ENCODE measurements around the gene GRAP2. TPM values are rescaled to one million over a fixed set of nuclear protein-coding genes. Genes with fewer than 3 reads are reported as not detected.

Gene GRAP2
- total and polyA plus RNA-seq, 2 of the 8 experiments (the other 6 are each of a cell fraction or from before 2014, with no cell fraction given): 0.08 TPM; not detected in 1

DNA sequence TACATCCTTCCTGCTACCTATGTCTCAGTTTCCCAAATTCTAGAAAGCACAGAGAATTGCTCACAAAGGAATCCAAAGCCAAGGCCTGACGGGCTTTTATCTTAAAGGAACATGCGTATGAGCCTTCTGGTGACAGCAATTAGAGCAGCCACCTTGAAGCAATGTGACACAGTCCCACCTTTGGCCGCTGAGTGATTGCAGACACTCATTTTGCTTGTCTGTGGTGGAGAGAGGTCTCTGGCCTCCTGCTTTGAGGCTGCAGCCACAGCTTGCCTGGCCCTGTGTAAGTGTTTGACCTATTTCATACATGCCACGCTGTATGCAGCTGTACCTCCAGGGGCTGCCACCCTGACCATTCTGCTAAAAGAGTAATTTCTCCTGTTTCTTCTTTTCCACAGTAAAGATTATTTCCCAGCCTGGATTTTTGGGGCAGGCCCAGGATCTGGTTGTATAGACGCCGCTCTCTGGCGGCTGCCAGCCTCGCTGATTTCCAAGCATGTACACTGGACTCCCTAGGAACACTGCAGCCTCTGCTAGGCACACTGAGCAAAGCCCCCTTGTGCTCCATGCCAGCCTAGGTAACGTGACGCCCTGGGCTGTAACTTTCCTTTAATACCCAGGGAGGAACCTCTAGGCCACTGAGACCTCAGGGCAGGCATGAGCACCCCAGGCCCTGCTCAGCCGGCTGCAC lies 58.2 kb downstream of the GRAP2 start:
- H4K91ac ChIP-seq (replicated peaks; ENCODE audit: insufficient read length, low read length): no peak overlapping the region
- no peak overlapping the region for H3K4me2 ChIP-seq (ENCODE audit: insufficient read depth in 1 of 2, low read depth in 2 of 2, low read length in 2 of 2)
- no peak overlapping the region for H2BK12ac ChIP-seq (ENCODE audit: low read depth, low read length)
- peak overlapping the region; percentile 37; the same call in 1 of the 2 replicates for H2BK5ac ChIP-seq (ENCODE audit: low read depth, low read length)
- FAIRE-seq (no peak), DNase-seq (ENCODE audit: low read depth in 1 of 2, low spot score in 2 of 2) (peak in 1 of 2 experiments; percentile 57)
- no peaks in the 10 kb centered on the region for H4K20me1 ChIP-seq (replicated peaks in 1 of 2; ENCODE audit: control insufficient read depth in 1 of 2, insufficient read depth in 2 of 2, low read length in 2 of 2)
- H3K9ac ChIP-seq (replicated peaks in 1 of 4; ENCODE audit: extremely low read depth in 1 of 4, low read depth in 3 of 4, low read length in 3 of 4): no peak overlapping the region
- H3K79me2 ChIP-seq (ENCODE audit: control insufficient read depth in 1 of 2, insufficient read depth in 2 of 2, low read length in 2 of 2): no peaks in the 10 kb centered on the region
- H3K18ac ChIP-seq (ENCODE audit: extremely low read depth, low read length): no peak overlapping the region
- no peak overlapping the region for H4K8ac ChIP-seq (ENCODE audit: extremely low read depth, insufficient read depth, low read length)
- CTCF ChIA-PET (ENCODE audit: partially characterized antibody): interaction anchor here (0.7 to 7.9 kb wide), 5 partner anchors 9 to 407 kb away, joined by 3 to 66 read pairs (median 4); no protein-coding TSS in a partner anchor
- no peak overlapping the region for H4K5ac ChIP-seq (ENCODE audit: insufficient read length, low read depth, low read length)
- peaks cover 0 to 7% (median 0%) of the 10 kb centered on the region in 4 experiments; a peak in 3 of 7 replicates for H3K27me3 ChIP-seq (replicated peaks in 1 of 4; ENCODE audit: control insufficient read depth in 3 of 4, extremely low read depth in 1 of 4, insufficient read depth in 3 of 4, low read length in 3 of 4)
- no peaks in the 10 kb centered on the region for H3K36me3 ChIP-seq (ENCODE audit: control insufficient read depth in 2 of 4, insufficient read depth in 4 of 4, low read length in 3 of 4)
- 0 out of 2 replicates have a peak overlapping the region, but pooled peaks have one; percentile 67 for H2BK20ac ChIP-seq (ENCODE audit: low read length)
- no peaks in the 10 kb centered on the region for H3K79me1 ChIP-seq (ENCODE audit: low read depth, low read length)
- H3K4ac ChIP-seq (replicated peaks; ENCODE audit: insufficient read length, low read depth, low read length): no peak overlapping the region
- WGBS, 2 experiments (ENCODE audit: extremely low coverage in 1 of 2, insufficient coverage in 1 of 2, insufficient read length in 1 of 2, insufficient replicate concordance in 2 of 2, low coverage in 1 of 2, low lambda C conversion rate in 2 of 2, missing lambda C conversion rate in 1 of 2): 80% methylated on average over 11 of the region's 11 CpGs; no CpG with 5 or more reads in 1 of the 2 experiments
- no peak overlapping the region for H2AFZ ChIP-seq (ENCODE audit: low read length)
- TF ChIP-seq GTF2F1 (IDR thresholded peaks at IDR 0.05; ENCODE audit: borderline replicate concordance, low read depth, low read length) (no peak), EP300 (IDR thresholded peaks at IDR 0.05; ENCODE audit: borderline replicate concordance in 1 of 2, low read depth in 2 of 2, low read length in 2 of 2) (no peak), BRCA1 (IDR thresholded peaks at IDR 0.05; ENCODE audit: low read depth, low read length) (no peak), KDM4A (IDR thresholded peaks at IDR 0.05; ENCODE audit: low read depth, low read length, severe bottlenecking) (no peak), SRF (IDR thresholded peaks at IDR 0.05; ENCODE audit: low read depth, low read length) (no peak), NRF1 (IDR thresholded peaks at IDR 0.05; ENCODE audit: low read depth, low read length) (no peak), PHF8 (conservative IDR thresholded peaks at IDR 0.05; ENCODE audit: low read depth, low read length) (no peak), CHD1 (IDR thresholded peaks at IDR 0.05; ENCODE audit: low read depth, low read length) (no peak), SP1 (IDR thresholded peaks at IDR 0.05; ENCODE audit: low read depth, low read length) (no peak), CEBPB (IDR thresholded peaks at IDR 0.05; ENCODE audit: low read depth, low read length) (no peak)
- H3K23me2 ChIP-seq (ENCODE audit: low read depth, low read length): no peaks in the 10 kb centered on the region
- no peak overlapping the region for H2BK120ac ChIP-seq (replicated peaks; ENCODE audit: low read depth, low read length)
- H3K27ac ChIP-seq (ENCODE audit: low read depth, low read length): no peak overlapping the region
- peak overlapping the region; percentile 12; the same call in 1 of the 2 replicates for H2BK15ac ChIP-seq (ENCODE audit: low read length)
- H3K9me3 ChIP-seq (ENCODE audit: insufficient read depth in 2 of 2, low read depth in 1 of 2, low read length in 1 of 2): no peaks in the 10 kb centered on the region
- H3K14ac ChIP-seq (ENCODE audit: insufficient read length): no peak overlapping the region
- no peak overlapping the region for H3K56ac ChIP-seq (replicated peaks; ENCODE audit: insufficient read length, low read depth, low read length)
- POLR2A ChIA-PET (ENCODE audit: partially characterized antibody): no interaction called here
- H3K4me3 ChIP-seq (ENCODE audit: extremely low read depth in 1 of 4, insufficient read depth in 2 of 4, low read depth in 3 of 4, low read length in 4 of 4): no peak overlapping the region
- H3K4me1 ChIP-seq (replicated peaks in 1 of 4; ENCODE audit: control insufficient read depth in 3 of 4, insufficient read depth in 4 of 4, low read length in 3 of 4): peaks cover 0 to 6% (median 3%) of the 10 kb centered on the region in 4 experiments; a peak in 4 of 7 replicates
- no peak overlapping the region for H2AK5ac ChIP-seq (ENCODE audit: low read depth, low read length)
- no peak overlapping the region for H3K23ac ChIP-seq (ENCODE audit: insufficient read length)

All from H1 (cell line).